ENCODE results near the gene KRT73.

GRCh38 chr12:52629281-52630007, 11.1 kb upstream of the KRT73 start:
- TF ChIP-seq POLR2AphosphoS5 (IDR thresholded peaks at IDR 0.05; ENCODE audit: low read depth, low read length) (no peak), POLR2A (IDR thresholded peaks at IDR 0.05; ENCODE audit: low read depth, low read length) (no peak)
